LHCN-M2 (cell line): ENCODE measurements around the gene PLOD1. TPM values are rescaled to one million over a fixed set of nuclear protein-coding genes. Genes with fewer than 3 reads are reported as not detected.
A peak's percentile ranks its signal among the peaks of the same experiment; 100 is the strongest.
"Not testable (repeated sequence)": the region's sequence is repeated elsewhere in the genome, so short reads cannot be mapped to it uniquely, and the experiment has no call there.

Experiments
- DNase-seq: peaks from one replicate; pipeline ENCODE4 v3.0.0-alpha.2; 2012; ENCODE audit warnings: low read depth
- polyA plus RNA-seq: library from polyadenylated mRNA; unstranded; fragments of >200 nt; gene quantifications from one replicate; pipeline ENCODE4 v1.2.1, GENCODE V29; 2012; ENCODE audit warnings: missing spikeins
- total RNA-seq: library from RNA; depleted of rRNA; stranded (reverse); fragments of >200 nt; gene quantifications from 2 replicates; pipeline ENCODE4 v1.2.3, GENCODE V29; 2014; rRNA removed

Gene PLOD1
- total RNA-seq: 355 and 458 TPM in 2 replicates
- polyA plus RNA-seq: 181 TPM

DNA sequence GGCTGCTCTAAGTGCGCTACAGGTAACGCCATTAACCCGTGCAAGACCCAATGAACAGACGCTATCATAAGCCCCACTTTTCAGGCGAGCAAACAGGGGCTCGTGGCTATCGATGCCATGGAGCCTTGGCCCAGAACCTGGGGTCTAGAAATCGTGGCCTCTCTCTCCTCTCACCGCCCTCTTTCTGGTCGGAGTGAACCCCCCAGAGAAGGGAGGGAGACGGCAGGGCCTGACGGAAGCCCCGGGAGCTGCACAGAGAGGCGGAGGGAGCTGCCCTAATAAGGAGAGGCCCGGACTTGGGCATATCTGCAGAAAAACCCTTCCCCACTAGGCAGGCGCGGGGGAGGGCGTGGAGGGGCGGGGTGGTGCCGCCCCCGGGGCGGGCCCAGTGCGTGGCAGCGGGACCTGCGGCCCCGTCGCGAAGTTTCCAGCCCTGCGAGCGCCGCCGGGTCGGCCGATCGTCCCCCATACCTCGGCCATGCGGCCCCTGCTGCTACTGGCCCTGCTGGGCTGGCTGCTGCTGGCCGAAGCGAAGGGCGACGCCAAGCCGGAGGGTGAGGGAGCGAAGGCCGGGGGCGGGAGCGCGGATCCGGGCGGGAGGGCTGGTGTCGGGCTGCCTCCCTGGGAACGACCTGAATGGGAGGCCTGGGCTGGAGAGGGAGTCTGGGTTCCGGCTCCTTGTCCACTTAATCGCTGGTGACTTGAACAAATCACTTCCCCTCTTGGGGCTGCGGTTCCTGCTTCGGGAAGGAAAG, at the start of gene PLOD1:
PLOD1 (plus strand) TSS at position 416 of the 755 bp plus-strand sequence; CDS start at position 479, 63 bp downstream.
- DNase-seq: peak; percentile 86

DNA sequence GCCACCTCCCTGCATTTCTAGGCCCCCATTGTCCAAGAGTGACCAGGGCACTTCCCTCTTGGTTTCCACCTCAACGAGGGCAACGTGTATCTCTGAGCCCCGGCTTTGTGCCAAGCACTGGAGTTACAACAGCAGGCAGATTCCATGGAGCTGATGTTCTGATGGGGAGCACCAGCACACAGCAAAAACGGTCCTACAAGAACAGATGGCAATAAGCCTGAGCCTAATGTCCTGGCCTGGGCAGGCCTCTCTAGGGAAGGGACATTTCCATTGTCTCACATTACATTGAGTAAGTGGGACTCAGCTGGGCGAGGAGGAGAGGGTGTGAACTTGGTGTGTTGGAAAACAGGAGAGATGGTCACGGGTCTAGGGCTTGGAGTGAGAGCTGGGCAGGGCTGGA, 48.6 kb upstream of the PLOD1 start:
- no peak for DNase-seq

DNA sequence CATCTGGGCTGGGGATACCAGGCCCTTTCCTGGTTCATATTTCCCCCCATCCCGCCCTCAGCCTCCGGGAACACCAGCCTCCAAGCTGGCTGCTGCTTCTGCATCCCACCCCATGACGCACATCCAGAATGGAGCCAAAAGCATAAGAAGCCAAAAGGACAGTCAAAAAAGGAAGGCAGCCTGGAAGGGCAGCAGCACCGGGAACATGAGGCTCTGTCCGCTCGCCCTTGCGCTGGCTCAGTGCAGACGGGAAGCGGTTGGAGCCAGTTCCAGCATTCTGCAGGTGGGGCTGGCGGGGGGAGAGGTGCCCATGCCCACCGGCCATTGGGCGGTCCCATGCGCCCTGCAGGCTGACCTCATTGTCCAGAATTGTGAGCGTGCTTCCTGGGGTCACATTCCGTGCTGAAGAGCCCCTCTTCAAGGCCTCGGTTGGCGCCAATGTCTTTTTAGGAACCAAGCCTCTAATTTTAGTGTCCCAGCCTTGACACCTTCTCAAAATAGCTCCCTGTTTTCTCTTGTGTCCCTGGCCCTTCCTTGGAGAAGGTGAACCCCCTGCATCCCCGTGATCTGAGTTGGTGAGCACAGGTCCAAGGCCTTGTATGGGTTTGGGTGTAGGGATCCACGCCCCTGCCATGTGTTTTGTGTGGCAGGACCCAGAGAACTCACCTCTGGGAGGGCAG, 47.4 kb upstream of the PLOD1 start:
- DNase-seq: no peak

DNA sequence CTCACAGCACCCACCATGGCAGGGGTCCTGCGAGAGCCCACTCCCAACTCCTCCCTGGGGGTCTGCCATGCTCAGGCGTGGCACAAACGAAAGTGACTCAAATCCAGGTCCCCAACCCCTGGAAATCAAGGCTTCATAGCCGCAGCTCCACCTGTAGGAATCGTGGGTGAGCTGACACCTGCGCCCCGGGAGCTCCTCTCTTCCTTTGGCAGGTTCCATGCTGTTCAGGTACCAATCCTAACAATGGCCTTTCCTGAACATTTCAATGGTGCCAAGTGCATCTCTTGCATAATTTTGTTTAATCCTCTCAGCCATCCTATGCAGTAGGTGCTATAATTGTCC, 46.9 kb upstream of the PLOD1 start:
- DNase-seq: no peak

DNA sequence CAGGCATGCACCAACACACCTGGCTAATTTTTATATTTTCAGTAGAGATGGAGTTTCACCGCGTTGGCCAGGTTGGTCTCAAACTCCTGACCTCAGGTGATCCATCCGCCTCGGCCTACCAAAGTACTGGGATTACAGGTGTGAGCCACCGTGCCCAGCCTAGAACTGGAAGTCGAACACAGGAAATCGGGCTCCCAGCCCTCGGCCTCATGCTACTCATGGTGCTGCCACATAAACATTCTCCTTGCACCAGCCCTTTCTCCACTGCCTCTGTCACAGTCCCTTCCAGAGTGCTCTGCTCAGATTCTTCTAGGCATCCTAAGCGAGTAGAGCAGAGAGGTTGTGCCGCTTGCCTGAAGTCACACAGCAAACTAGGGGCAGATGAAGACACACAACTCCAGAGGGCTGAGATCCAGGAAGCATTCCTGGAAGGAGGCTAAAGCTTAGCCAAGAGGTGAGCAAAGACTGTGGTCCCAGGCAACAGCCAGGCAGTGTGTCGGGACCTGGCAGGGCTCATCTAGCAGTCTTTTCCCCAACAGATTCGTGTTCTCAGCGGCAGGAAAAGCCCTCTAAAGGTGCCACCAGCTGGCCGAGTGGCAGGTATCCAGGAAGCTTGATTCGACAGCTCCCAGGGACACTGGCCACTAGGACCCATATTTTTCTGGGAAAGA, 46.2 kb upstream of the PLOD1 start:
- no peak for DNase-seq

DNA sequence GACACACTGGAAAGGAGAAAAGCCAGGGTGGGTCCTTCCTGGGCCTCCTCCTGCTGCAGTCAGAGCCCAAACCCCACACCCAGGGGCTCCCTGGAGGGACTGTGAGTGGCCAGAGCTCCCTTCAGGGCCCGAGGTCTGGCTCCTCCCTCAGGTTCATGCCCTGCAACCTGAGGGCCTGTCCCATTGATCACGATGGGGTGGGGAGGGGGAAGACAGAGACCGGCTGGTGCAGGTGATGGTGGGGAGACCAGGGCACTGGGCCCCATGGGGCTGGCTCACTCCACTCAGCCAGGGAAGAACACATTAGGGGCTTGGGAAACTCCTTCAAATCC, 45.7 kb upstream of the PLOD1 start:
- no peak for DNase-seq

DNA sequence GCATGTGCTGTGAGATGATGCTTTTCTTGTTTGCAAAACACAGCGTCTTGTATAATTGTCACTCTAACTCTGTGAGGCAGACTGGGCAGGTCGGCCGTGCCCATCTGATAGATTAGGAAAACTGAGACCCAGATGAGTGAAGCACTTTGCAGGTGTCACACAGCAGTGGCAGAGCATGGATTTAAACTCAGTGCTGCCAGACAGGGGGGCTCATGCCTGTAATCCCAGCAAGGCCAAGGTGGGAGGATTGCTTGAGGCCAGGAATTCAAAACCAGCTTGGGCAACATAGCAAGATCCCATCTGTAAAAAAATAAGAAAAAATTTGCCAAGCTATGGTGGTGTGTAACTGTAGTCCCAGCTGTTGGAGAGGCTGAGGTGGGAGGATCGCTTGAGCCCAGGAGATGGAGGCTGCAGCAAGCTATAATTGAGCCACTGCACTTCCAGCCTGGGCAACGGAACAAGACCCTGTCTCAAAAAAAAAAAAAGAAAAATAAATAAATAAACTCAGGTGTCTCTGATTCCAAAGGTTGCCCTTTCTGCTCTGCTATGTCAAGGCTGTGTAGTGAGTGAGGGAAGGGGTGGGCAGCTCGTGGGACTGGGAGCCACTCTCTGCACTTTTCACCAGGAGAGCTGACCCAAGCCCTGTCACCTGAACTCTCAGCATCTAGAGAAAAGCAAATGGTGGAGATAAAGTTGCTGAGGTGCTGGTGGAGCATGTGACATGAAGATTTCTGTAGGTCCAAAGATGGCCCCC, 42.9 kb upstream of the PLOD1 start:
- no peak for DNase-seq

DNA sequence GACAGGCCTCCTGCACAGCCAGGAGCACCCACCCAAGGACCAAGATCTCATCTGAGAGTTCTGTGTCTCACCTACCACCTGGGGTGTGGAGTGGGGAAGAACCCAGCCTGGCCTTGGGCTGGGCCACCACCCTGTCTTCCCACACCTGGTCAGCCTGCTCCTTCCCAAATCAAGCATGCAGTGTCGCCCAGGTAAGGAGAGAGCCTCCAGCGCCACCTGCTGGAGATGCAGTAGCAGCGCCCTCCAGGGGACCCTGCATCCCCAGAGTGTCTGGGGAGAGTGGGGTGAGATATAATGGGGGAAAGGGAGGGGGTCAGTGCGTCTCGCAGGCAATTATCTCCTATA, 40.6 kb upstream of the PLOD1 start:
- no peak for DNase-seq

DNA sequence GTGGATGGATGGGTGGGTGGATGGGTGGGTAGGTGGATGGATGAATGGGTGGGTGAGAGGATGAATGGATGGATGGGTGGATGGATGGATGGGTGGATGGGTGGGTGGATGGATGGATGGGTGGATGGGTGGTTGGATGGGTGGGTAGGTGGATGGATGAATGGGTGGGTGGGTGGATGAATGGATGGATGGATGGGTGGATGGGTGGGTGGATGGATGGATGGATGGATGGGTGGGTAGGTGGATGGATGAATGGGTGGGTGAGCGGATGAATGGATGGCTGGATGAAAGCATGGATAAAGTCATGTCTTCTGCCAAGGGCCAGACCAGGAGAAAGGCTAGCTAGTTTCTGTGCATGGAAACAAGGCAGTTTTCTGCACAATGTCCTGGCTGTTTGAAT, 40.0 kb upstream of the PLOD1 start:
- not testable (repeated sequence) for DNase-seq

DNA sequence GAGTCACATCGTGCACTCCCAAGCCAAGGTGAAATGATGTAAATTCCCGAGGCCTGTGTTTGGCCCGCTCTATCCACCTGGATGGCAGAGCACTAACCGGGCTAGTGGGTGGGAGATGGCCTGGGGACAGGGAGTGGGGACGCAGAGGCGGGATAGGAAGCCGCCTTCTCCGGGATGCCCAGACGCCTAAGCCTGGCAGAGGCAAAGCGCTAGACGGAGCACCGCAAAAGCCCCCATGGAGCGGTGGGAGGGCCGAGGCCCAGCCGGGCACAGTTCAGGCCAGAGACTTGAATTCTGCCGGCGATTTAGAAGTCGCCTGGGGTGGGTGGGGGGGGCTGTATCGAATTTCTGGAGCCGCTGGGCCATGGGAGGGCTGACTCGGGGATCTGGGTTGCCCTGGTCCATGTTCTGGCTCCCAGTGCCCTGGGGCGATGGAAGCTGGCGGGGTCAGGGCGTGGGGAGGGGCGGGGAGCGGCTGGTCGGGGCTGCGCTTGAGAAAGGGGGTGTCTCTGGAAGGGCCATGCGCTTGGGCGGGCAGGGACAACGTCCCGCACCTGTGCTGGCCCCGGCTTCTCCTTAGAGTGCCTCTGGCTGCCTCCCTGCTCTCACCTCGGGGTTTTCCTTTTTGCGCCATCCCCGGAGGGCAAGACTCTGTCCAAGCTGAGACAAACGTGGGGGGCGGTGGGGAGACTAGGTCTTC, 36.3 kb upstream of the PLOD1 start:
- no peak for DNase-seq

DNA sequence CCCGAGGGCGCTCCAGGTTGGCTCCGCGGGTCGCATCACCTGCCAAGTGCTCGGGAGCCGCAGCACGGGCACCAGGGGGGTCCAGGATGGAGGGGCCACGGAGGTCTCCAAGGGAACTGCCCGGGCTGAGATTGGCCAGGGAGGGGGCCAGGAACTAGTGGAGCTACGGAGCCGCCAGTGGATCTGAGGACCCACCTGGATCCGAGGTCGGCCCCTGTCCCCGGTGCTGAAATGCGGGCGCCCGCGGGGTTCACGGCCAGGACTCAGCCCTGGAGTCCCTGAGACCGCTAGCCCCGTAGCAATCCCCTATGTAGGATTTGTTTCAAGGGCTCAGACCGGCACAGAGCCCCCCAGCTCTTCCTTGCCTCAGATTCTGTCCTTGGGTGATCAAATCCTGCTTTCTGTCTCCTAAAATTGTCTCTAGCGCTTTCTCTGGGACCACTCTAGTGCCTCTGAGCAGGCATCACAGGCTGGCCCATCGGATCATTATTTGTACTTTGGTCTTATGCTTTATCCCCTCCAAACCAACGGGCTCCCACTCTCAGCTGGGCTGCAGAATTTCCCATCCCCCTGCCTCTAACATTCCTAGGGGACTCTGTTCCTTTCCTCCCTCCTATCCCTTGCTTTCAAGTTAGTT, 35.6 kb upstream of the PLOD1 start:
- DNase-seq: no peak

DNA sequence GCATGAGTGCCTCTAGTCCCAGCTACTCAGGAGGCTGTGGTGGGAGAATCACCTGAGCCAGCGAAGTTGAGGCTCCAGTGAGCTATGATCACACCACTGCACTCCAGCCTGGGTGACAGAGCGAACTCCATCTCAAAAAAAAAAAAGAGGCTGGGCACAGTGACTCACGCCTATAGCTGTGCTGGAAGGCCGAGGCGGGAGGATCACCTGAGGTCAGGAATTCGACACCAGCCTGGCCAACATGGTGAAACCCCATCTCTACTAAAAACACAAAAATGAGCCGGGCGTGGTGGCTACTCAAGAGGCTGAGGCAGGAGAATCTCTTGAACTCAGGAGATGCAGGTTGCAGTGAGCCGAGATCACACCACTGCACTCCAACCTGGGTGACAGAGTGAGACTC, 33.1 kb upstream of the PLOD1 start:
- not testable (repeated sequence) for DNase-seq

DNA sequence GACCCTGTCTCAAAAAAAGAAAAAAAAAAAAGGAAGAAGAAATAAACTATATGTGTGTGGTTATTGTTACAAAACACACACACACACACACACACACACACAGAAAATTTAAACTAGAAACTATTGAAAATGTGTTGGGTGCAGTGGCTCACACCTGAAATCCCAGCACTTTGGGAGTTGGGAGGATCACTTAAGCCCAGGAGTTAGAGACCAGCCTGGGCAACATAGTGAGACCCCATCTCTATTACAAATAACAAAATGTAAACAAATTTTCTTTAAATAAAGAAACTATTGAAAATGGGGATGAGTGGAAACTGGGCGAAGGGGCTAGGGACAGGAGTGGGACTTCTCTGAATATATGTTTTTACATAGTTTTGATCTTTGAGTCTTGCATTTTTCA, 31.3 kb upstream of the PLOD1 start:
- no peak for DNase-seq

DNA sequence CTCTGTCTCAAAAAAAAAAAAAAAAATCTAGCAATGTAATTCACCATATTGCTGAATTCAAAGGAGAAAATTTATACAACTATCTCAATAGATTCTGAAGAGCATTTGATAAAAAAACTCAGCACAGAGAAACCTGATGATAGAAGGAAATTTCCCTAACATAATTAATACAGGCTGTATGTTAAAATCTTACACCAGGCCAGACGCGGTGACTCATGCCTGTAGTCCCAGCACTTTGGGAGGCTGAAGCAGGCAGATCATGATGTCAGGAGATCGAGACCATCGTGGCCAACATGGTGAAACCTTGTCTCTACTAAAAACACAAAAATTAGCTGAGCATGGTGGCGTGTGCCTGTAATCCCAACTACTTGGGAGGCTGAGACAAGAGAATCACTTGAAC, 30.4 kb upstream of the PLOD1 start:
- DNase-seq: not testable (repeated sequence)

DNA sequence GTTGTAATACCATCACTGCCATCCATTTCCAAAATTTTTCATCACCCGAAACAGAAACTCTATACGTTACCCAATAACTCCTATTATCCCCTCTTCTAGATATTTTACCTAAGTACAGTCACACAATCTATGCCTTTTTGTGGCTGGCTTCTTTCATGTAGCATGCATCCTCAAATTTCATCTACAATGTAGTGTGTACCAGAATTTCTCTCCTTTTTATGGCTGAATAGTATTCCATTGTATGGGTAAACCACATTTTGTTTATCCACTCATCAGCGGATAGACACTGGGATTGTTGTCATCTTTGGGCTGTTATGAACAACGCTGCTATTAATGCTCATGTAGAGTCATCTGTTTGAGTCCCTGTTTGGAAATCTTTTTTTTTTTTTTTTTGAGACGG, 29.5 kb upstream of the PLOD1 start:
- DNase-seq: no peak

DNA sequence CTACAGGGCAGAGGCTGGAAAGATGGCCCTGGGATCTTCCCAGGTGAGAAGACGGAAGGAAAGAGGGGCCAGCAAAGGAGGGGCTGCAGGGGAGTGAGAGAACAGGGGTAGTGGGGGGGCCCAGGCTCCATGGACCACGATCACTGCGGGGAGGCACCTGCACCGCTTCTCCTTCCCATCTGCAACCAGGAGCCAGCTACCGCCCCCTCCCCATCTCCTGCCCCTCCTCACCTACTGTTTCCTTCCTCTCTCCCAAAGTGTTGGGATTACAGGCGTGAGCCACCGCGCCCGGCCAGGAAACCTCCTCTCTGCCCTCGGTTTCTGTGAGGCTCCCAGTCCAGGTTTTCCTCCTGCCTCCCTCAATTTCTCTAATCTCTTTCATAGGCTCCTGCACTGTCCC, 27.6 kb upstream of the PLOD1 start:
- DNase-seq: no peak

DNA sequence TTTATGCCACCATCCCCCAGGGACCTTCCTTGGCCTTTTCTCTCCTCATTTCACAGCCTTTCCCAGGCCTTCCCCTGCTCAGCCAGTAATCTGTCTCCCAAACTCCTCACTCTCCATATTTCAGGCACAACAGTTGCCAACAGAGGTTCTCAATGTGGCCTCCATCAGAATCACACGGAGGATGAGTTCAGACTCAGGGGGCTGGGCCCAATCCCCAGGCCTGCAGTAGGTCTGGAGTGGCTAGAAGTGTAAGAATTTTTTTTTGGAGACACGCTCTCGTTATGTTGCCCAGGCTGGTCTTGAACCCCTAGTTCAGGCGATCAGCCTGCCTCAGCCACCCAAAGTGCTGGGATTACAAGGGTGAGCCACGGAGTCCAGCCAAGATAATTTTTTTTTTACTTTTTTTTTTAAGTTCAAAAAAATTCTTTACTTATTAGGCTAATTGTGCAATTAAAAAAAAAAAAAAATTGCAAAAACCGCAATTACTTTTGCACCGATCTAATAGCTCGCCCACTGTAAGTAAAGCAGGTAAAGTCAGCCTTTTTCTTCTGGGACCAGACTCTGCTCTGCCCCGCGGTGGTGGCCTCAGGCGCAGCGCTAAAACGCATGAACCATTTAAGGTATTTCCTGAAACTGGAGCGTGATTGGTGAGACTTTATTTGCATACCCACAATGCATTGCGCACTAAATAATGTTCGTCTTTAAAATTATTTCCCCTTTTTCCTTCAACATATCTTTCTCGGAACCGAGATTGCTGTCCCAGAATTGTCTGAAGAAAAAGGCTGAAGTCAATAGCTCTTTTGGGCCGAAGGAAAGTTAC, 27.0 kb upstream of the PLOD1 start:
- DNase-seq: peak; percentile 93

DNA sequence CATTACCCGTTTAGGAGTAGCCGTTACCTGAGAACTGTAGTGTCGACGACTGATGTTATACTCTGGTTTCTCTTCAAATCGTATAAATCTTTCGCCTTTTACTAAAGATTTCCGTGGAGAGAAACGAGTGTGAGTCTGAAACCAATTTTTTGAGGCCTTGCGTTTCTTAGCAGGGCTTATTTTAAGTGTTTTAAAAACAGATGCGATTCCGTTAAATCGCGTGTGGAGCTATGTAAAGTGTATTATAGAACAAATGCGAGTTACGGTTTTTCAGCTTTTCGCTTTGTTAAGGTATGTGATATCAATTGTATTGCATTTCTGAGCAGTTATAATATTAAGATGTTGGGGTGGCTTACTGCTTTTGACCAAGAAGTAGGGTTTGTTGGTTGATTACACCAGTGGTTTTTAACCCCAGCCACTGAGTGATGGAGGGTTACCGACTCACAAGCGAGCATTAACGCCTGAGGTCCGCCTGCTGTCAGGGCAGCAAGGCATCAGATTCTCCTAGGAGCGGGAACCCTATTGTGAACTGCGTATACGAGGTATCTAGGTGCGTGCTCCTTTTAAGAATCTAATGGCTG, 26.3 kb upstream of the PLOD1 start:
- DNase-seq: peak; percentile 98

DNA sequence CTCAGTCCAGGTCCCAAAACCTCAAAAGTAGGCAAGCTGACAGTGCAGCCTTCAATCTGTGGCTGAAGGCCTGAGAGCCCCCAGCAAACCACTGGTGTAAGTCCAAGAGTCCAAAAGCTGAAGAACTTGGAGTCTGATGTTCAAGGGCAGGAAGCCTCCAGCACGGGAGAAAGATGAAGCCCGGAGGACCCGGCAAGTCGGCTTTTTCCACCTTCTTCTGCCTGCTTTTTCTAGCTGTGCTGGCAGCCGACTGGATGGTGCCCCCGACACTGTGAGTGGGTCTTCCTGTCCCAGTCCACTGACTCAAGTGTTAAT, 23.6 kb upstream of the PLOD1 start:
- DNase-seq: not testable (repeated sequence)

DNA sequence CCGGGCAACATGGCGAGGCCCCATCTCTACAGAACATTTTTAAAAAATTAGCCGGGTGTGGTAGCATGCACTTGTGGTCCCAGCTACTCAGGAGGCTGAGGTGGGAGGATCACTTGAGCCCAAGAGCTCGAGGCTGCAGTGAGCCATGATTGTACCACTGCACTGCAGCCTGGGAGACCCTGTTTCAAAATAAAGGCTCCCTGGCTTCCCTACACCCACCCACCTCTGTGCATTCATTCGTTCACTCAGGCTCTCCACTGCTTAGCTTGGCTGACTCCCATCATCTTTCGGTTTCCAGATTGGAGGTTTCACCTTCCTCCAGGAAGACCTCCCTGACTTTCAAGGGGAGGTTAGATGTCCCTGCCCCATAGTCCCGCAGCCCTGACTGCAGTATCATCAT, 22.5 kb upstream of the PLOD1 start:
- no peak for DNase-seq
